HUES64 (cell line): Measurements from ENCODE around the gene LCA5L.

Experiments
- H3K27ac ChIP-seq: 2 replicates; pipeline ENCODE4 v1.7.0; 2013; ENCODE audit warnings: low read depth, low read length, inconsistent platforms
- H3K27me3 ChIP-seq: 2 replicates; pipeline ENCODE4 v1.6.1; 2013; ENCODE audit warnings: mild to moderate bottlenecking, low read length; ENCODE audit not compliant: insufficient read depth
- H3K36me3 ChIP-seq: 2 replicates; pipeline ENCODE4 v1.6.1; 2013; ENCODE audit warnings: mild to moderate bottlenecking, low read length; ENCODE audit not compliant: insufficient read depth
- H3K4me1 ChIP-seq: 2 replicates; pipeline ENCODE4 v1.6.1; 2013; ENCODE audit warnings: mild to moderate bottlenecking, low read length, moderate library complexity; ENCODE audit not compliant: insufficient read depth
- H3K4me3 ChIP-seq: 2 replicates; pipeline ENCODE4 v1.5.1; 2013; ENCODE audit warnings: mild to moderate bottlenecking, low read length, moderate library complexity
- H3K9ac ChIP-seq: 2 replicates; pipeline ENCODE4 v1.6.1; 2013; ENCODE audit warnings: mild to moderate bottlenecking, low read depth, low read length
- H3K9me3 ChIP-seq: 2 replicates; pipeline ENCODE4 v1.6.1; 2013; ENCODE audit warnings: low read depth, low read length; ENCODE audit not compliant: insufficient read depth
- WGBS: fragments of 150-250, 120-280 bp; methylation state at CpG from one replicate; pipeline ENCODE4 v1.1.7; 2013; ENCODE audit warnings: missing lambda C conversion rate; 5-methylcytosine and 5-hydroxymethylcytosine counted together

The LCA5L gene

DNA sequence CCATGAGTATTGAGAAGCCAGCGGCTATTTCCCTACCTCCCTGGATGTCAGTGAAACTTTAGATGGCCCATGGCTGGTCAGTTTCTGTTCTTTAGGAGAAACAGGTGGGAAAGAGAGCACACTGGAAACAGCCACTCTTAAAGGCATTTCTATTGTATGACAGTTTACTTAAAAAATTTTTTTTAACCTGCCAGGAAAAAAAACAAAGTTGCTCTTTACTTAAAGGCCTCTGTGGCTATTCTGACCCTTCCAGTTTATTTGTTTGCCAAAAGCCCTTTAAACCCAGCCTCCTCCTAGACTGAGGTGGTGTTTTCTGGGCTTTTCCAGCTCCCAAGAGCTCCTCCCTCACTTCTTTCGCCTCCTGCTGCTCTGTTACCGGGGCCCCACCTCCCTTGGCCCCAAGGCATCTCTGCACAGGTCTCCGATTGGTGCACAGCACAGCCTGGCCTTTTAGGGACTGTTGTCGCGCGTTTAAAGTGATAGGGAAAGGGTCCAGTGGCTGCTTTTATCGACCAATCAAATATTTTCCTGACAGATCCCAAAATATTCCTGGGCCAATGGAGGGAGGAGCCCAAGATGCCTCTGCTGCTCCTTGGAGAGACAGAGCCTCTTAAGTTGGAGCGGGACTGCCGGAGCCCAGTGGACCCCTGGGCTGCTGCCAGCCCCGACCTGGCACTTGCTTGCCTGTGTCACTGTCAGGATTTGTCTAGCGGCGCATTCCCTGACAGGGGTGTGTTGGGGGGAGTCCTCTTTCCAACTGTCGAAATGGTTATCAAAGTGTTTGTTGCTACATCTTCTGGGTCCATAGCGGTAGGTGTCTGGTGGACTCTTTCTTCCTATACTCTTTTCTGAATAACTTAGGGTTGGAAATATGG lies 6.0 kb upstream of the LCA5L start, which contains the start of gene SH3BGR:
TSS of gene SH3BGR (plus strand) at position 639 of the 875 bp plus-strand sequence. CDS start at position 766, 127 bp downstream.
- Histone ChIP-seq H3K36me3 (no peaks in the 10 kb centered on the region), H3K27me3 (no peaks in the 10 kb centered on the region), H3K4me3 (peak within 1 kb of the TSS; percentile 38), H3K27ac (peak within 1 kb of the TSS; percentile 68; the same call in 1 of the 2 replicates), H3K9me3 (no peaks in the 10 kb centered on the region), H3K9ac (peak within 1 kb of the TSS; percentile 32; the same call in 1 of the 2 replicates), H3K4me1 (peaks cover 27% of the 10 kb centered on the region)
- 50% methylated on average over 15 of the region's 15 CpGs for WGBS

DNA sequence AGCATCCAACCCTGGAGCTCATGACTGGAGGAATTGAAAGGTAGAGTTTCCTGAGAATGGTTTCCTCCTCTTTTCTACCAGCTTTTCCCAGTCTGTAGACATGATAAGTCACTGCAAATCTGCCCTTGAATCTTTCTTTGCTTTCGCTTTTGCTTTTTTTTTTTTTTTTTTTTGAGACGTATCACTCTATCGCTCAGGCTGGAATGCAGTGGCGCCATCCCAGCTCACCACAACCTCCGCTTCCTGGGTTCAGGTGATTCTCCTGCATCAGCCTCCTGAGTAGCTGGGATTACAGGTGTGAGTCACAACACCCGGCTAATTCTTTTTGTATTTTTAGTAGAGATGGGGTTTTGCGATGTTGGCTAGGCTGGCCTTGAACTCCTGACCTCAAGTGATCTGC lies 1.7 kb upstream of the LCA5L start:
- Histone ChIP-seq H3K9me3 (no peaks in the 10 kb centered on the region), H3K4me3 (no peak overlapping the region), H3K27ac (no peak overlapping the region), H3K27me3 (no peaks in the 10 kb centered on the region; the same call in none of the 2 replicates), H3K4me1 (peaks cover 34% of the 10 kb centered on the region), H3K9ac (no peak overlapping the region), H3K36me3 (no peaks in the 10 kb centered on the region)
- 96% methylated on average over 7 of the region's 7 CpGs for WGBS

GRCh38 chr21:39444421-39445180 lies 977 bp downstream of the LCA5L start:
- 25% methylated on average over 15 of the region's 15 CpGs for WGBS
- Histone ChIP-seq H3K36me3 (no peaks in the 10 kb centered on the region), H3K9me3 (no peaks in the 10 kb centered on the region), H3K4me1 (peaks cover 17% of the 10 kb centered on the region), H3K27ac (no peak overlapping the region), H3K9ac (peak overlapping the region; percentile 71), H3K27me3 (no peaks in the 10 kb centered on the region; the same call in none of the 2 replicates), H3K4me3 (peak overlapping the region; percentile 90)

GRCh38 chr21:39441502-39442475 lies 3.8 kb downstream of the LCA5L start:
- no peaks in the 10 kb centered on the region for H3K9me3 ChIP-seq
- peaks cover 17% of the 10 kb centered on the region for H3K4me1 ChIP-seq
- H3K9ac ChIP-seq, result no peak overlapping the region
- H3K4me3 ChIP-seq, result no peak overlapping the region
- no peak overlapping the region for H3K27ac ChIP-seq
- 67% methylated on average over 10 of the region's 13 CpGs for WGBS
- H3K27me3 ChIP-seq, result no peaks in the 10 kb centered on the region; the same call in none of the 2 replicates
- H3K36me3 ChIP-seq, result no peaks in the 10 kb centered on the region

DNA sequence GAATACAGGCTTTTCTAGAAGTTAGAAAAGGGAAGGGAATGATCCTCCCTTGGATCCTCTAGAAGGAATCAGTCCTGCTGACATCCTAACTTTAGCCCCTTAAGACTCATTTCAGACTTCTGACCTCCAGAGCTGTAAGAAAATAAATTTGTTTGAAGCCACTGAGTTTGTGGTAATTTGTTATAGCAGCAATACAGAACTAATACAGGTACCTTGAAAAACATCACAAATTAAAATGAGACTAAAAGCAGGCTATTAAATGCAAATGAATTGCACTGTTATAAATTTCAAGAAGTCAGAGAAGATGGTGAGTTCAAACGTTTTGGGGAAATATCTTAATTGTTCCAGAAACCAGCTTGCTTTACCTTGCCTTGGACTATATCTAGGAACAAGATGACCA lies 6.3 kb downstream of the LCA5L start:
- Histone ChIP-seq H3K9ac (no peak overlapping the region), H3K27me3 (no peaks in the 10 kb centered on the region), H3K27ac (no peak overlapping the region), H3K4me3 (no peak overlapping the region), H3K9me3 (no peaks in the 10 kb centered on the region), H3K4me1 (peaks cover 4% of the 10 kb centered on the region), H3K36me3 (no peaks in the 10 kb centered on the region)
- 53% methylated on average over 1 of the region's 1 CpG for WGBS

DNA sequence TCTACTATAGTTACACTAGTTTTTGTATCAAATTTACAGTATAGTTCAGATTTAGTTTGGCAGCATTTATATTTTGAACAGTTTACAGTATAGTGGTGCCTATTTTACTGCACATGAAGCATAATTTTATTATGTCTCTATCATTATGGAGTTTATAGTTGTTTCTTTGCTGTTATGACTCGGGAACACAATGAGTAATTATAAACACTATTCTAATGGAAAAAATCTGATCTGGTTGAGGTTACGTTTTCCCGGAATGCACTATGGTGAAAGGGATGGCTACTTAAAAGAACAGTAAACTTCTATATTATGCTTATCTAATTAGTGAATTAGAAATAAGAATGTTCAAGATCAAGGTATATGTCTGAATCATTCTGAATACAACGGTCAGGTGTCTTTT lies 10.6 kb downstream of the LCA5L start:
- no peak overlapping the region for H3K27ac ChIP-seq
- H3K9me3 ChIP-seq, result no peaks in the 10 kb centered on the region
- no peak overlapping the region for H3K9ac ChIP-seq
- no peak overlapping the region for H3K4me3 ChIP-seq
- WGBS, result 82% methylated on average over 1 of the region's 4 CpGs
- H3K36me3 ChIP-seq, result no peaks in the 10 kb centered on the region
- peaks cover 12% of the 10 kb centered on the region for H3K4me1 ChIP-seq
- no peaks in the 10 kb centered on the region for H3K27me3 ChIP-seq

DNA sequence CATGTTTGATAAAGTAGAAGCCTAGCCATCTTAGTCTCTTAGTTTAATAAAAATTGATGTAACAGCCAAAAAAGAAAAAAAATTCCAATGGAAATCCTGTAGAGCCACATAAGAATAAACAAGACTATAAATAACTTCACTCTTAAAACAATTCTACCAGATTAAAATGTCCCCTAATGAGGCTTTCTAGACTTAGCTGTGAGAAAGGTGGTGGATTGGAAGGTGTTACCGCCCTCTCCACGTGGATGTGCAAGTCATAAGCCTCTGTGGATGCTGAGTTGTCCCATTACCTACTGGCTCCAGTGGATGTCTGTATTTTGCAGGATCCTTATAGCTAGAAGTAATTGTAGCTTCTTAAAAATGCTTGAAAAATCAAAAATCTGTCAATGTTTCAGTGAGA lies 14.6 kb downstream of the LCA5L start:
- H3K36me3 ChIP-seq, result no peaks in the 10 kb centered on the region
- H3K9me3 ChIP-seq, result no peaks in the 10 kb centered on the region
- H3K27me3 ChIP-seq, result no peaks in the 10 kb centered on the region
- peak overlapping the region; percentile 6; the same call in 1 of the 2 replicates for H3K27ac ChIP-seq
- 65% methylated on average over 2 of the region's 2 CpGs for WGBS
- peaks cover 14% of the 10 kb centered on the region for H3K4me1 ChIP-seq
- no peak overlapping the region; the same call in 1 of the 2 replicates for H3K9ac ChIP-seq
- no peak overlapping the region for H3K4me3 ChIP-seq

DNA sequence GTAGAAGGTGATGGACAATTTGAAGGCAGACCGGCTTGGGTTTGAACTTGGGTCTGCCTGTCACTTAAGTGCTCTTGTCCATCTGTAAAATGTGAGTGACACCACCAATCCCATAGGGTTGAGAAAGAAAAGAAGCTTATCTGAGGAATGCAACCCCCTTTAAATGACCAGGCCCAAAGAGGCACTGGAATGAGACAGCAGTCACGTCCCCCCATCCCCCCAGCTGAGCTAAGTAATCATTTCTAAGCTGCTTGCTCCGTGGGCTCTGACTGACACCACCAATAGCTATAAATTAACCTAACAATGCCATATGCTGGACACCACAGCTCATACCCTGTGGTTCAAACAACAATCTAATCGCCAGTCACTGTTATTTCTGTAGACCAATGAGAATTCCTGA lies 15.1 kb downstream of the LCA5L start:
- Histone ChIP-seq H3K27me3 (no peaks in the 10 kb centered on the region), H3K4me1 (peaks cover 14% of the 10 kb centered on the region), H3K9me3 (no peaks in the 10 kb centered on the region), H3K4me3 (no peak overlapping the region), H3K9ac (no peak overlapping the region; the same call in 1 of the 2 replicates), H3K36me3 (no peaks in the 10 kb centered on the region), H3K27ac (peak overlapping the region; percentile 57; the same call in 1 of the 2 replicates)
- 38% methylated on average over 4 of the region's 4 CpGs for WGBS

DNA sequence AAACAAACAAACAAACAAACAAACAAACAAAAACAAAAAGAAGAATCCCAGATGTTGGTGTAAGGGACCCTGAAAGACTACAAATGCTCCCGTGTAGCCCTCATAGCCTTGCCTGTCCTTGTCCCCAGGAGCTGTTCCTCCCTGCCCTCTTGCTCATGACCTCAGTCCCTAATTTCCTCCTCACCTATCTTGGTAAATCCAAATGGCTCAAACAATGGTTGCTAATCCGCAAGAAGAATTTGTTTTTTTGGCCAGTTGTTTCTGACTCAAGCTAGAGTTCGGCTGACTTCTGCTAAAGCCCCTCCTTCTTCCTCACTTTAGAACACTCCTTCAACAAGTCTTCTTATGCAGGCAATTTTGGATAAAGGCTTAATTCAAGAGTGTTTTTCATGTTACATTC lies 15.6 kb downstream of the LCA5L start:
- Histone ChIP-seq H3K9me3 (no peaks in the 10 kb centered on the region), H3K27ac (peak overlapping the region; percentile 57; the same call in 1 of the 2 replicates), H3K4me1 (peaks cover 14% of the 10 kb centered on the region), H3K4me3 (no peak overlapping the region), H3K27me3 (no peaks in the 10 kb centered on the region), H3K9ac (no peak overlapping the region), H3K36me3 (no peaks in the 10 kb centered on the region)
- 81% methylated on average over 3 of the region's 3 CpGs for WGBS

GRCh38 chr21:39429445-39429844 lies 16.1 kb downstream of the LCA5L start:
- 89% methylated on average over 2 of the region's 2 CpGs for WGBS
- Histone ChIP-seq H3K4me3 (no peak overlapping the region), H3K27me3 (no peaks in the 10 kb centered on the region), H3K9me3 (no peaks in the 10 kb centered on the region), H3K36me3 (no peaks in the 10 kb centered on the region), H3K4me1 (peaks cover 14% of the 10 kb centered on the region), H3K27ac (no peak overlapping the region; the same call in 1 of the 2 replicates), H3K9ac (no peak overlapping the region)
